Liver (tissue), 9 donors: Measurements from ENCODE around the gene COX6B1. TPM values are rescaled to one million over a fixed set of nuclear protein-coding genes. Genes with fewer than 3 reads are reported as not detected.

Experiments used
- DNase-seq: peaks from one replicate; pipeline ENCODE4 v3.0.0-alpha.2; 2017; ENCODE audit warnings: low spot score
- H3K27ac ChIP-seq, 2 donors: one replicate each; pipeline ENCODE4 v1.7.0; 2013; ENCODE audit warnings: inconsistent platforms in 2 of 2, low read length in 2 of 2, control low read depth in 1 of 2, low read depth in 1 of 2, mild to moderate bottlenecking in 1 of 2
- H3K27me3 ChIP-seq, 4 donors: one replicate each; pipeline versions ENCODE4 v1.6.1 to v1.7.0; 2013; ENCODE audit warnings: low read length in 3 of 4, inconsistent platforms in 1 of 4, mild to moderate bottlenecking in 1 of 4, moderate library complexity in 1 of 4; ENCODE audit not compliant: control insufficient read depth in 4 of 4, insufficient read depth in 4 of 4
- H3K36me3 ChIP-seq, 4 donors: one replicate each; pipeline versions ENCODE4 v1.6.1 to v1.7.0; 2013; ENCODE audit warnings: low read length in 3 of 4, mild to moderate bottlenecking in 3 of 4, low read depth in 1 of 4, moderate library complexity in 1 of 4; ENCODE audit not compliant: control insufficient read depth in 4 of 4, insufficient read depth in 3 of 4
- H3K4me1 ChIP-seq, 4 donors: one replicate each; pipeline versions ENCODE4 v1.6.1 to v1.7.0; 2013; ENCODE audit warnings: low read length in 3 of 4, mild to moderate bottlenecking in 3 of 4, moderate library complexity in 1 of 4; ENCODE audit not compliant: control insufficient read depth in 4 of 4, insufficient read depth in 4 of 4
- H3K4me3 ChIP-seq, 3 donors: one replicate each; pipeline versions ENCODE4 v1.6.1 to v1.7.0; 2013; ENCODE audit warnings: low read length in 3 of 3, control low read depth in 1 of 3, low read depth in 1 of 3, mild to moderate bottlenecking in 1 of 3
- H3K9ac ChIP-seq, 2 donors: one replicate each; pipeline ENCODE4 v1.7.0; 2013; ENCODE audit warnings: low read length in 2 of 2, mild to moderate bottlenecking in 2 of 2, moderate library complexity in 2 of 2, control low read depth in 1 of 2, low read depth in 1 of 2
- H3K9me3 ChIP-seq, 4 donors: one replicate each; pipeline versions ENCODE4 v1.6.1 to v1.7.0; 2013; ENCODE audit warnings: low read length in 3 of 4; ENCODE audit not compliant: control insufficient read depth in 4 of 4
- EGR1 ChIP-seq, 2 donors: IDR thresholded peaks; 2 replicates each; pipeline ENCODE4 v1.6.1; 2016 to 2018; ENCODE audit warnings: antibody characterized with exemption in 2 of 2, low read depth in 2 of 2
- FOXA1 ChIP-seq: IDR thresholded peaks from 2 replicates; pipeline ENCODE4 v1.6.1; 2016; ENCODE audit warnings: antibody characterized with exemption
- FOXA2 ChIP-seq: IDR thresholded peaks from 2 replicates; pipeline ENCODE4 v1.6.1; 2016; ENCODE audit warnings: antibody characterized with exemption
- GABPA ChIP-seq, 2 donors: IDR thresholded peaks in 1 of 2; conservative IDR thresholded peaks in 1 of 2; 2 replicates each; pipeline ENCODE4 v1.6.1; 2016; ENCODE audit warnings: antibody characterized with exemption in 2 of 2, mild to moderate bottlenecking in 1 of 2, moderate library complexity in 1 of 2
- HNF4A ChIP-seq, 2 donors: conservative IDR thresholded peaks; 2 replicates each; pipeline ENCODE4 v1.6.1; 2016; ENCODE audit warnings: antibody characterized with exemption in 2 of 2, mild to moderate bottlenecking in 2 of 2
- HNF4G ChIP-seq: IDR thresholded peaks from 2 replicates; pipeline ENCODE4 v1.6.1; 2016; ENCODE audit warnings: antibody characterized with exemption
- JUND ChIP-seq, 2 donors: IDR thresholded peaks; 2 replicates each; pipeline ENCODE4 v1.6.1; 2016; ENCODE audit warnings: antibody characterized with exemption in 2 of 2
- NR2F2 ChIP-seq: IDR thresholded peaks from 2 replicates; pipeline ENCODE4 v1.6.1; 2016; ENCODE audit warnings: antibody characterized with exemption
- RAD21 ChIP-seq, 2 donors: IDR thresholded peaks; 2 replicates each; pipeline ENCODE4 v1.6.1; 2016; ENCODE audit warnings: antibody characterized with exemption in 2 of 2, mild to moderate bottlenecking in 2 of 2
- RXRA ChIP-seq, 2 donors: IDR thresholded peaks; 2 replicates each; pipeline ENCODE4 v1.6.1; 2017 to 2018; ENCODE audit warnings: antibody characterized with exemption in 2 of 2, mild to moderate bottlenecking in 1 of 2
- SP1 ChIP-seq: IDR thresholded peaks from 2 replicates; pipeline ENCODE4 v1.6.1; 2018; ENCODE audit warnings: antibody characterized with exemption, mild to moderate bottlenecking
- TAF1 ChIP-seq: conservative IDR thresholded peaks from 2 replicates; pipeline ENCODE4 v1.6.1; 2016; ENCODE audit warnings: antibody characterized with exemption, mild to moderate bottlenecking
- YY1 ChIP-seq: IDR thresholded peaks from 2 replicates; pipeline ENCODE4 v1.6.1; 2016; ENCODE audit warnings: antibody characterized with exemption, mild to moderate bottlenecking
- WGBS: extraction: QIAGEN DNeasy Blood & Tissue Kit; methylation state at CpG from one replicate; pipeline ENCODE4 v1.1.7; 2013; 5-methylcytosine and 5-hydroxymethylcytosine counted together
- polyA plus RNA-seq, 2 donors: library from polyadenylated mRNA; stranded (reverse) in 1 of 2; unstranded in 1 of 2; fragments of 200-250 nt in 1 of 2; fragments of >200 nt in 1 of 2; fragmentation: Nextera tagmentation in 1 of 2; extraction: Ambion mirVana in 1 of 2; gene quantifications; one replicate each; pipeline versions ENCODE4 v1.2.1 to v1.2.3, GENCODE V29; 2013 to 2015
- total RNA-seq, 2 donors: library from RNA; depleted of rRNA; stranded (reverse); fragments of >200 nt; gene quantifications; one replicate each; pipeline ENCODE4 v1.2.3, GENCODE V29; 2014
- TF ChIP-seq, protein P1 (sequence below): IDR thresholded peaks from 2 replicates; pipeline ENCODE4 v1.6.1; 2016; ENCODE audit warnings: antibody characterized with exemption
- TF ChIP-seq, protein P2 (sequence below): fragments of 150-350 bp; IDR thresholded peaks from 2 replicates; pipeline ENCODE4 v1.5.1; 2017; ENCODE audit warnings: improper control_type of control experiment, low read depth, low read length; ENCODE audit not compliant: missing input control
- TF ChIP-seq, protein P3 (sequence below): IDR thresholded peaks from 2 replicates; pipeline ENCODE4 v1.6.1; 2016; ENCODE audit warnings: antibody characterized with exemption
- TF ChIP-seq, protein P4 (sequence below): IDR thresholded peaks from 2 replicates; pipeline ENCODE4 v1.6.1; 2016; ENCODE audit warnings: antibody characterized with exemption, mild to moderate bottlenecking
- TF ChIP-seq, protein P5 (sequence below): IDR thresholded peaks from 2 replicates; pipeline ENCODE4 v1.6.1; 2016; ENCODE audit warnings: antibody characterized with exemption
- donor health status: healthy.
- donor health status: healthy.
- donor health status: healthy.
- donor health status: healthy.
- donor health status: healthy.

The COX6B1 gene
- total and polyA plus RNA-seq, 4 donors, result 139 to 518 (median 321) TPM

DNA sequence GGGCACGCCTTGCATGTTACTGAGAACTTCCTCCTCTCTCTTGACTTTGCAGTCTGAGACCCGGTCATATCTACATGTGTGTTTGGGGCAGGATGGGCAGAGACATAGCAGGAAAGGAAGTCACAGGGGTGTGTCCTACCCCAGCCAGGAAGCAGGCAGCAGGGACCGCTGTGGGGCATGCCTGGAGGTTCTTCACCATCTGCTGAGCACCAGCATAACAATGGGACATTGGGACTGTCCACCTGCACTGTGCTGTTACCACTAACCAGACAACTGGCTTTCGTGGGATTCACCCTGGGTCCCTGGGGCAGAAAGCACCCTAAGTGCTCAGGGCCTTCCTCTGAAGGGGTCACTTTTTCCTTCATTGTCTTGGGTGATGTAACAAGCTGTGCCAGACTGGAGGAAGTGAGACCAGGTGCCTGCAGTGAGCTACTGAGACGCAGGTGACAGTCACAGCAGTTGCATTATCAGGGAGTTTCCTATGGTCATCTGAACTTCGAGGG lies 38.2 kb upstream of the COX6B1 start:
- Histone ChIP-seq H3K4me3 (no peak overlapping the region), H3K9ac (no peak overlapping the region), H3K27ac (no peak overlapping the region), H3K27me3 (no peaks in the 10 kb centered on the region), H3K4me1 (peaks cover 0 to 13% (median 9%) of the 10 kb centered on the region in 4 donors), H3K9me3 (peaks cover 0 to 2% (median 0%) of the 10 kb centered on the region in 4 donors), H3K36me3 (no peaks in the 10 kb centered on the region)
- TF ChIP-seq, protein P1, sequence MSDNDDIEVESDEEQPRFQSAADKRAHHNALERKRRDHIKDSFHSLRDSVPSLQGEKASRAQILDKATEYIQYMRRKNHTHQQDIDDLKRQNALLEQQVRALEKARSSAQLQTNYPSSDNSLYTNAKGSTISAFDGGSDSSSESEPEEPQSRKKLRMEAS, result no peak
- no peak for TF ChIP-seq FOXA1
- TF ChIP-seq TAF1, result no peak
- no peak for TF ChIP-seq EGR1 (IDR thresholded peaks at IDR 0.05; ENCODE audit: low read depth in 2 of 2)
- no peak for TF ChIP-seq SP1
- no peak for TF ChIP-seq RXRA (IDR thresholded peaks at IDR 0.05)
- no peak for TF ChIP-seq JUND (IDR thresholded peaks at IDR 0.05)
- no peak for TF ChIP-seq HNF4A (conservative IDR thresholded peaks at IDR 0.05)
- no peak for TF ChIP-seq FOXA2
- no peak for TF ChIP-seq RAD21 (IDR thresholded peaks at IDR 0.05)
- TF ChIP-seq, protein P2, sequence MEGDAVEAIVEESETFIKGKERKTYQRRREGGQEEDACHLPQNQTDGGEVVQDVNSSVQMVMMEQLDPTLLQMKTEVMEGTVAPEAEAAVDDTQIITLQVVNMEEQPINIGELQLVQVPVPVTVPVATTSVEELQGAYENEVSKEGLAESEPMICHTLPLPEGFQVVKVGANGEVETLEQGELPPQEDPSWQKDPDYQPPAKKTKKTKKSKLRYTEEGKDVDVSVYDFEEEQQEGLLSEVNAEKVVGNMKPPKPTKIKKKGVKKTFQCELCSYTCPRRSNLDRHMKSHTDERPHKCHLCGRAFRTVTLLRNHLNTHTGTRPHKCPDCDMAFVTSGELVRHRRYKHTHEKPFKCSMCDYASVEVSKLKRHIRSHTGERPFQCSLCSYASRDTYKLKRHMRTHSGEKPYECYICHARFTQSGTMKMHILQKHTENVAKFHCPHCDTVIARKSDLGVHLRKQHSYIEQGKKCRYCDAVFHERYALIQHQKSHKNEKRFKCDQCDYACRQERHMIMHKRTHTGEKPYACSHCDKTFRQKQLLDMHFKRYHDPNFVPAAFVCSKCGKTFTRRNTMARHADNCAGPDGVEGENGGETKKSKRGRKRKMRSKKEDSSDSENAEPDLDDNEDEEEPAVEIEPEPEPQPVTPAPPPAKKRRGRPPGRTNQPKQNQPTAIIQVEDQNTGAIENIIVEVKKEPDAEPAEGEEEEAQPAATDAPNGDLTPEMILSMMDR, result no peak
- TF ChIP-seq, protein P3, sequence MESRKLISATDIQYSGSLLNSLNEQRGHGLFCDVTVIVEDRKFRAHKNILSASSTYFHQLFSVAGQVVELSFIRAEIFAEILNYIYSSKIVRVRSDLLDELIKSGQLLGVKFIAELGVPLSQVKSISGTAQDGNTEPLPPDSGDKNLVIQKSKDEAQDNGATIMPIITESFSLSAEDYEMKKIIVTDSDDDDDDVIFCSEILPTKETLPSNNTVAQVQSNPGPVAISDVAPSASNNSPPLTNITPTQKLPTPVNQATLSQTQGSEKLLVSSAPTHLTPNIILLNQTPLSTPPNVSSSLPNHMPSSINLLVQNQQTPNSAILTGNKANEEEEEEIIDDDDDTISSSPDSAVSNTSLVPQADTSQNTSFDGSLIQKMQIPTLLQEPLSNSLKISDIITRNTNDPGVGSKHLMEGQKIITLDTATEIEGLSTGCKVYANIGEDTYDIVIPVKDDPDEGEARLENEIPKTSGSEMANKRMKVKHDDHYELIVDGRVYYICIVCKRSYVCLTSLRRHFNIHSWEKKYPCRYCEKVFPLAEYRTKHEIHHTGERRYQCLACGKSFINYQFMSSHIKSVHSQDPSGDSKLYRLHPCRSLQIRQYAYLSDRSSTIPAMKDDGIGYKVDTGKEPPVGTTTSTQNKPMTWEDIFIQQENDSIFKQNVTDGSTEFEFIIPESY, result no peak
- TF ChIP-seq NR2F2, result no peak
- TF ChIP-seq, protein P4, sequence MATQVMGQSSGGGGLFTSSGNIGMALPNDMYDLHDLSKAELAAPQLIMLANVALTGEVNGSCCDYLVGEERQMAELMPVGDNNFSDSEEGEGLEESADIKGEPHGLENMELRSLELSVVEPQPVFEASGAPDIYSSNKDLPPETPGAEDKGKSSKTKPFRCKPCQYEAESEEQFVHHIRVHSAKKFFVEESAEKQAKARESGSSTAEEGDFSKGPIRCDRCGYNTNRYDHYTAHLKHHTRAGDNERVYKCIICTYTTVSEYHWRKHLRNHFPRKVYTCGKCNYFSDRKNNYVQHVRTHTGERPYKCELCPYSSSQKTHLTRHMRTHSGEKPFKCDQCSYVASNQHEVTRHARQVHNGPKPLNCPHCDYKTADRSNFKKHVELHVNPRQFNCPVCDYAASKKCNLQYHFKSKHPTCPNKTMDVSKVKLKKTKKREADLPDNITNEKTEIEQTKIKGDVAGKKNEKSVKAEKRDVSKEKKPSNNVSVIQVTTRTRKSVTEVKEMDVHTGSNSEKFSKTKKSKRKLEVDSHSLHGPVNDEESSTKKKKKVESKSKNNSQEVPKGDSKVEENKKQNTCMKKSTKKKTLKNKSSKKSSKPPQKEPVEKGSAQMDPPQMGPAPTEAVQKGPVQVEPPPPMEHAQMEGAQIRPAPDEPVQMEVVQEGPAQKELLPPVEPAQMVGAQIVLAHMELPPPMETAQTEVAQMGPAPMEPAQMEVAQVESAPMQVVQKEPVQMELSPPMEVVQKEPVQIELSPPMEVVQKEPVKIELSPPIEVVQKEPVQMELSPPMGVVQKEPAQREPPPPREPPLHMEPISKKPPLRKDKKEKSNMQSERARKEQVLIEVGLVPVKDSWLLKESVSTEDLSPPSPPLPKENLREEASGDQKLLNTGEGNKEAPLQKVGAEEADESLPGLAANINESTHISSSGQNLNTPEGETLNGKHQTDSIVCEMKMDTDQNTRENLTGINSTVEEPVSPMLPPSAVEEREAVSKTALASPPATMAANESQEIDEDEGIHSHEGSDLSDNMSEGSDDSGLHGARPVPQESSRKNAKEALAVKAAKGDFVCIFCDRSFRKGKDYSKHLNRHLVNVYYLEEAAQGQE, result no peak
- no peak for TF ChIP-seq GABPA (IDR thresholded peaks at IDR 0.05 in 1 of 2, conservative IDR thresholded peaks at IDR 0.05 in 1 of 2)
- TF ChIP-seq HNF4G, result no peak
- TF ChIP-seq YY1, result no peak
- TF ChIP-seq, protein P5, sequence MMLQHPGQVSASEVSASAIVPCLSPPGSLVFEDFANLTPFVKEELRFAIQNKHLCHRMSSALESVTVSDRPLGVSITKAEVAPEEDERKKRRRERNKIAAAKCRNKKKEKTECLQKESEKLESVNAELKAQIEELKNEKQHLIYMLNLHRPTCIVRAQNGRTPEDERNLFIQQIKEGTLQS, result no peak
- DNase-seq, result no peak
- 67% methylated on average over 6 of the region's 6 CpGs for WGBS
